OCI-LY1 (cell line): ENCODE data around the gene MRTFB.

Source experiments
- H2AFZ ChIP-seq: fragments of 200-600 bp; sonication (generic), shearing (Covaris generic); 2 replicates; pipeline ENCODE4 v1.6.0; 2014; ENCODE audit warnings: antibody characterized with exemption, mild to moderate bottlenecking, low read length
- H3F3A ChIP-seq: fragments of 200-600 bp; sonication (generic), shearing (Covaris generic); 2 replicates; pipeline ENCODE4 v1.6.0; 2014; ENCODE audit warnings: mild to moderate bottlenecking, antibody characterized with exemption, low read length, moderate library complexity; ENCODE audit not compliant: insufficient read depth
- H3K27ac ChIP-seq: fragments of 200-600 bp; sonication (generic); 2 replicates; pipeline ENCODE4 v1.5.1; 2014; ENCODE audit warnings: low read length, mixed run types, mild to moderate bottlenecking, low read depth; ENCODE audit not compliant: poor library complexity, severe bottlenecking
- H3K27me3 ChIP-seq: fragments of 200-600 bp; sonication (generic); 2 replicates; pipeline ENCODE4 v1.6.0; 2014; ENCODE audit warnings: antibody characterized with exemption, mild to moderate bottlenecking, low read length, moderate library complexity; ENCODE audit not compliant: insufficient read depth
- H3K36me3 ChIP-seq: fragments of 200-600 bp; sonication (generic); 2 replicates; pipeline ENCODE4 v1.6.1; 2014; ENCODE audit warnings: mild to moderate bottlenecking, antibody characterized with exemption, low read length, moderate library complexity, mixed read lengths; ENCODE audit not compliant: insufficient read depth
- H3K4me1 ChIP-seq: fragments of 200-600 bp; sonication (generic); 2 replicates; pipeline ENCODE4 v1.5.1; 2014; ENCODE audit warnings: mild to moderate bottlenecking, low read length, moderate library complexity; ENCODE audit not compliant: insufficient read depth, severe bottlenecking
- H3K4me2 ChIP-seq: fragments of 200-600 bp; sonication (generic), shearing (Covaris generic); 2 replicates; pipeline ENCODE4 v1.6.1; 2014; ENCODE audit warnings: low read length
- H3K4me3 ChIP-seq: fragments of 200-600 bp; sonication (generic); 2 replicates; pipeline ENCODE4 v1.5.1; 2014; ENCODE audit warnings: low read length, low read depth, mild to moderate bottlenecking, mixed read lengths; ENCODE audit not compliant: poor library complexity, severe bottlenecking
- H3K79me2 ChIP-seq: fragments of 200-600 bp; shearing (Covaris generic); 2 replicates; pipeline ENCODE4 v1.6.1; 2016; ENCODE audit warnings: mixed run types, low read length, mixed read lengths; ENCODE audit not compliant: insufficient read depth
- H3K9ac ChIP-seq: fragments of 200-600 bp; sonication (generic), shearing (Covaris generic); 2 replicates; pipeline ENCODE4 v1.6.1; 2014; ENCODE audit warnings: mild to moderate bottlenecking, low read length, mixed read lengths
- H3K9me2 ChIP-seq: fragments of 200-600 bp; sonication (generic), shearing (Covaris generic); 2 replicates; pipeline ENCODE4 v1.6.1; 2014; ENCODE audit warnings: low read depth, mild to moderate bottlenecking, low read length, mixed read lengths
- H3K9me3 ChIP-seq: fragments of 200-600 bp; shearing (Covaris generic); 2 replicates; pipeline ENCODE4 v1.6.1; 2014; ENCODE audit warnings: low read length, mixed read lengths
- H4K20me1 ChIP-seq: fragments of 200-600 bp; sonication (generic), shearing (Covaris generic); 2 replicates; pipeline ENCODE4 v1.6.0; 2016; ENCODE audit warnings: mild to moderate bottlenecking, low read length; ENCODE audit not compliant: insufficient read depth
- CTCF ChIP-seq: fragments of 200-600 bp; sonication (generic), shearing (Covaris generic); IDR thresholded peaks from 2 replicates; pipeline ENCODE4 v1.5.1; 2017; ENCODE audit warnings: mild to moderate bottlenecking, antibody characterized with exemption, low read length, moderate library complexity, mixed read lengths
- EZH2 ChIP-seq: fragments of 200-600 bp; sonication (generic), shearing (Covaris generic); IDR thresholded peaks from 2 replicates; pipeline ENCODE4 v1.8.0; 2017; ENCODE audit warnings: borderline replicate concordance, mixed run types, mild to moderate bottlenecking, antibody characterized with exemption, low read length, moderate library complexity, mixed read lengths

The MRTFB gene

GRCh38 chr16:14125000-14125681 lies 54.0 kb downstream of the MRTFB start:
- Histone ChIP-seq H3K9me3 (no peaks in the 10 kb centered on the region; the same call in 1 of the 2 replicates), H3K4me3 (no peak overlapping the region), H3F3A (peaks cover 3% of the 10 kb centered on the region; the same call in 1 of the 2 replicates), H2AFZ (no peak overlapping the region), H3K36me3 (no peaks in the 10 kb centered on the region; the same call in 1 of the 2 replicates), H3K27me3 (no peaks in the 10 kb centered on the region), H3K4me1 (peaks cover 25% of the 10 kb centered on the region), H3K4me2 (no peak overlapping the region), H3K27ac (no peak overlapping the region), H3K79me2 (peaks cover 12% of the 10 kb centered on the region; the same call in 1 of the 2 replicates), H3K9me2 (no peaks in the 10 kb centered on the region), H4K20me1 (no peaks in the 10 kb centered on the region), H3K9ac (no peak overlapping the region)
- TF ChIP-seq EZH2: no peak
- TF ChIP-seq CTCF: no peak

- Histone ChIP-seq H3K4me3 (no peak overlapping the region), H3F3A (peaks cover 3% of the 10 kb centered on the region; the same call in 1 of the 2 replicates), H3K4me1 (peaks cover 23% of the 10 kb centered on the region), H3K79me2 (peaks cover 12% of the 10 kb centered on the region; the same call in 1 of the 2 replicates), H3K36me3 (no peaks in the 10 kb centered on the region; the same call in 1 of the 2 replicates), H4K20me1 (no peaks in the 10 kb centered on the region), H3K9me2 (no peaks in the 10 kb centered on the region), H2AFZ (no peak overlapping the region), H3K9me3 (no peaks in the 10 kb centered on the region; the same call in 1 of the 2 replicates), H3K27me3 (no peaks in the 10 kb centered on the region), H3K4me2 (no peak overlapping the region), H3K9ac (no peak overlapping the region), H3K27ac (no peak overlapping the region)
- no peak for TF ChIP-seq CTCF
- no peak for TF ChIP-seq EZH2
These were observed 54.6 kb downstream of the MRTFB start for GRCh38 chr16:14125708-14126107.

- Histone ChIP-seq H3K9me2 (no peaks in the 10 kb centered on the region), H3K4me2 (no peak overlapping the region), H3K27ac (no peak overlapping the region), H3K4me1 (peaks cover 9% of the 10 kb centered on the region), H3K36me3 (no peaks in the 10 kb centered on the region; the same call in 1 of the 2 replicates), H2AFZ (no peak overlapping the region), H3K4me3 (no peak overlapping the region), H3K27me3 (no peaks in the 10 kb centered on the region), H3K79me2 (peaks cover 12% of the 10 kb centered on the region; the same call in 1 of the 2 replicates), H3K9me3 (no peaks in the 10 kb centered on the region; the same call in 1 of the 2 replicates), H3F3A (no peaks in the 10 kb centered on the region), H3K9ac (no peak overlapping the region), H4K20me1 (no peaks in the 10 kb centered on the region)
- TF ChIP-seq EZH2: no peak
- TF ChIP-seq CTCF: no peak
These were observed 57.0 kb downstream of the MRTFB start for GRCh38 chr16:14128097-14128496.
